SK-N-SH treated with all-trans-retinoic acid at 6 μM for 48 hours (cell line): ENCODE measurements around the gene MED26.

Experiments used
- ATAC-seq: fragments of 200-7000 bp; cut with Tn5 transposase; 3 replicates; pipeline ENCODE4 v1.9.1; 2020; ENCODE audit warnings: mild to moderate bottlenecking, moderate library complexity
- ARNTL ChIP-seq: fragments of 450-650 bp; formaldehyde crosslinking; IDR thresholded peaks from 2 replicates; pipeline ENCODE4 v1.5.0; 2020; ENCODE audit warnings: low read depth, mild to moderate bottlenecking, moderate library complexity, borderline replicate concordance
- BACH2 ChIP-seq: fragments of 250-450 bp; sonication (Bioruptor Pico); IDR thresholded peaks from 2 replicates; pipeline ENCODE4 v1.9.0; 2021; ENCODE audit warnings: mild to moderate bottlenecking, borderline replicate concordance
- CREB5 ChIP-seq: fragments of 250-450 bp; sonication (Bioruptor Pico); IDR thresholded peaks from 2 replicates; pipeline ENCODE4 v1.5.1; 2020; ENCODE audit warnings: low read depth, mild to moderate bottlenecking, moderate library complexity
- CSDC2 ChIP-seq: fragments of 250-450 bp; sonication (Bioruptor Pico); IDR thresholded peaks from 2 replicates; pipeline ENCODE4 v1.5.0; 2020; ENCODE audit warnings: mild to moderate bottlenecking, moderate library complexity
- CSRNP3 ChIP-seq: fragments of 250-450 bp; sonication (Bioruptor Pico); IDR thresholded peaks from 2 replicates; pipeline ENCODE4 v1.5.1; 2021; ENCODE audit warnings: mild to moderate bottlenecking, moderate library complexity
- ESRRG ChIP-seq: fragments of 250-450 bp; sonication (Bioruptor Pico); IDR thresholded peaks from 2 replicates; pipeline ENCODE4 v1.6.1; 2021; ENCODE audit warnings: mild to moderate bottlenecking
- GLIS3 ChIP-seq: fragments of 250-450 bp; sonication (Bioruptor Pico); IDR thresholded peaks from 2 replicates; pipeline ENCODE4 v1.5.0; 2020; ENCODE audit warnings: mild to moderate bottlenecking, moderate library complexity
- ISL1 ChIP-seq: fragments of 250-450 bp; sonication (Bioruptor Pico); IDR thresholded peaks from 2 replicates; pipeline ENCODE4 v2.1.2; 2022; ENCODE audit warnings: mild to moderate bottlenecking, moderate library complexity
- OSR1 ChIP-seq: fragments of 250-450 bp; sonication (Bioruptor Pico); IDR thresholded peaks from 2 replicates; pipeline ENCODE4 v1.8.0; 2022; ENCODE audit warnings: moderate library complexity, mild to moderate bottlenecking, inconsistent platforms
- PATZ1 ChIP-seq: fragments of 250-450 bp; sonication (Bioruptor Pico); IDR thresholded peaks from 2 replicates; pipeline ENCODE4 v1.8.0; 2020; ENCODE audit warnings: mild to moderate bottlenecking, moderate library complexity, borderline replicate concordance
- POU6F1 ChIP-seq: fragments of 250-450 bp; sonication (Bioruptor Pico); IDR thresholded peaks from 2 replicates; pipeline ENCODE4 v1.8.0; 2021; ENCODE audit warnings: low read depth, mild to moderate bottlenecking, moderate library complexity, borderline replicate concordance
- PPARA ChIP-seq: fragments of 250-450 bp; sonication (Bioruptor Pico); IDR thresholded peaks from 2 replicates; pipeline ENCODE4 v1.5.0; 2020; ENCODE audit warnings: mild to moderate bottlenecking, borderline replicate concordance
- RARB ChIP-seq: fragments of 250-450 bp; sonication (Bioruptor Pico); IDR thresholded peaks from 2 replicates; pipeline ENCODE4 v1.8.0; 2021; ENCODE audit warnings: mild to moderate bottlenecking, moderate library complexity
- SNAI2 ChIP-seq: fragments of 250-450 bp; sonication (Bioruptor Pico); IDR thresholded peaks from 2 replicates; pipeline ENCODE4 v1.5.0; 2020; ENCODE audit warnings: mild to moderate bottlenecking, moderate library complexity
- TCF4 ChIP-seq: fragments of 250-450 bp; sonication (Bioruptor Pico); IDR thresholded peaks from 2 replicates; pipeline ENCODE4 v1.8.0; 2021; ENCODE audit warnings: mild to moderate bottlenecking, moderate library complexity, borderline replicate concordance
- TOX ChIP-seq: fragments of 250-450 bp; sonication (Bioruptor Pico); IDR thresholded peaks from 2 replicates; pipeline ENCODE4 v1.8.0; 2021; ENCODE audit warnings: mild to moderate bottlenecking, moderate library complexity, borderline replicate concordance
- TSHZ2 ChIP-seq: fragments of 250-450 bp; sonication (Bioruptor Pico); IDR thresholded peaks from 2 replicates; pipeline ENCODE4 v1.5.0; 2020; ENCODE audit warnings: mild to moderate bottlenecking, moderate library complexity
- ZC3H10 ChIP-seq: fragments of 250-450 bp; sonication (Bioruptor Pico); IDR thresholded peaks from 2 replicates; pipeline ENCODE4 v1.5.1; 2021; ENCODE audit warnings: mild to moderate bottlenecking, moderate library complexity
- ZFP3 ChIP-seq: fragments of 250-450 bp; sonication (Bioruptor Pico); IDR thresholded peaks from 2 replicates; pipeline ENCODE4 v1.5.0; 2020; ENCODE audit warnings: mild to moderate bottlenecking, moderate library complexity
- ZFP30 ChIP-seq: fragments of 450-650 bp; formaldehyde crosslinking; IDR thresholded peaks from 2 replicates; pipeline ENCODE4 v1.5.0; 2022; ENCODE audit warnings: mild to moderate bottlenecking, moderate library complexity
- ZNF565 ChIP-seq: fragments of 450-650 bp; formaldehyde crosslinking; conservative IDR thresholded peaks from 2 replicates; pipeline ENCODE4 v1.5.0; 2020; ENCODE audit warnings: low read depth, mild to moderate bottlenecking, moderate library complexity
- ZNF70 ChIP-seq: fragments of 450-650 bp; formaldehyde crosslinking; IDR thresholded peaks from 2 replicates; pipeline ENCODE4 v1.5.0; 2020; ENCODE audit warnings: mild to moderate bottlenecking, moderate library complexity
- ZNF8 ChIP-seq: fragments of 450-650 bp; formaldehyde crosslinking; IDR thresholded peaks from 2 replicates; pipeline ENCODE4 v1.5.0; 2020; ENCODE audit warnings: mild to moderate bottlenecking, moderate library complexity

Gene MED26

GRCh38 chr19:16615808-16616207 is 12.2 kb downstream of the MED26 start:
- TF ChIP-seq POU6F1 (CRISPR knock-in tag) (no peak), GLIS3 (CRISPR knock-in tag) (no peak), ARNTL (CRISPR knock-in tag) (no peak), ISL1 (CRISPR knock-in tag) (no peak), OSR1 (no peak), PPARA (CRISPR knock-in tag) (no peak), TOX (CRISPR knock-in tag) (no peak), SNAI2 (CRISPR knock-in tag) (no peak), CSDC2 (CRISPR knock-in tag) (no peak), ZNF8 (CRISPR knock-in tag) (no peak), TSHZ2 (no peak), ZC3H10 (CRISPR knock-in tag) (no peak), ESRRG (CRISPR knock-in tag) (no peak), CREB5 (CRISPR knock-in tag) (no peak), BACH2 (no peak), ZNF70 (CRISPR knock-in tag) (no peak), TCF4 (CRISPR knock-in tag) (no peak), ZFP3 (CRISPR knock-in tag) (no peak), CSRNP3 (CRISPR knock-in tag) (no peak), ZNF565 (CRISPR knock-in tag) (no peak)
- ATAC-seq = peak; percentile 69

- ATAC-seq = no peak
- TF ChIP-seq TOX (CRISPR knock-in tag) = no peak
- TF ChIP-seq ARNTL (CRISPR knock-in tag) = no peak
- TF ChIP-seq ESRRG (CRISPR knock-in tag) = no peak
- TF ChIP-seq, all 23 proteins: peak for 0
These were observed 13.1 kb downstream of the MED26 start for GRCh38 chr19:16614941-16615340.

GRCh38 chr19:16613841-16614240 is 14.2 kb downstream of the MED26 start:
- TF ChIP-seq PATZ1 (CRISPR knock-in tag) (no peak), ZNF70 (CRISPR knock-in tag) (no peak), ZFP30 (no peak), RARB (CRISPR knock-in tag) (no peak), ZNF8 (CRISPR knock-in tag) (no peak), PPARA (CRISPR knock-in tag) (no peak), CSRNP3 (CRISPR knock-in tag) (no peak), GLIS3 (CRISPR knock-in tag) (no peak), POU6F1 (CRISPR knock-in tag) (no peak), ESRRG (CRISPR knock-in tag) (no peak), TCF4 (CRISPR knock-in tag) (no peak)
- ATAC-seq = no peak
